Epithelial cell of proximal tubule (primary cell): ENCODE measurements around the gene TLR3. TPM values are rescaled to one million over a fixed set of nuclear protein-coding genes. Genes with fewer than 3 reads are reported as not detected.

Experiments used
- DNase-seq: peaks from one replicate; pipeline ENCODE4 v3.0.0-alpha.2; 2011; ENCODE audit warnings: low read depth
- H3K4me3 ChIP-seq: 2 replicates; pipeline ENCODE4 v1.5.1; 2011; ENCODE audit warnings: low read depth, mild to moderate bottlenecking, low read length
- total RNA-seq: library from RNA; depleted of rRNA; stranded (reverse); fragments of >200 nt; gene quantifications from 2 replicates; pipeline ENCODE4 v1.2.3, GENCODE V29; 2015
- TF ChIP-seq, protein P1 (sequence below): conservative IDR thresholded peaks from 2 replicates; pipeline ENCODE4 v1.5.1; 2012; ENCODE audit warnings: low read depth, mild to moderate bottlenecking, low read length

The TLR3 gene
- total RNA-seq, 1 donor from 2014 or later, result 4.7 TPM

DNA sequence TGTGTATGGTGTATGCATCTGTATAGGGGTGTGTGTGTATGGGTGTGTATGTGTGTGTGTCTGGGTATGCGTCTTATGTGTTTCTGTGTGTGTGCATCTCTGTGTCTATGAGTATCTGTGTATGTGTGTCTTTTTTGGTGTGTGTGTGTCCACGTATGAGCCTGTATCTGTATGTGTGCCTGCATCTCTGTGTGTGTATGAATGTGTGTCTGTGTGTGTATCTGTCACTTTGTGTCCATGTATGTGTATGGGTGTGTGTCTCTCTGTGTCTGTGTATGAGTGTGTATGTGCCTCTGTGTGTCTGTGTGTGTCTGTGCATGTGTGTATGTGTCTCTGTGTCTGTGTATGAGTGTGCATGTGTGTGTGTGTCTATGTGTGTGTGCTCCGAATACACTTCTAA lies 59.9 kb downstream of the TLR3 start:
- TF ChIP-seq, protein P1, sequence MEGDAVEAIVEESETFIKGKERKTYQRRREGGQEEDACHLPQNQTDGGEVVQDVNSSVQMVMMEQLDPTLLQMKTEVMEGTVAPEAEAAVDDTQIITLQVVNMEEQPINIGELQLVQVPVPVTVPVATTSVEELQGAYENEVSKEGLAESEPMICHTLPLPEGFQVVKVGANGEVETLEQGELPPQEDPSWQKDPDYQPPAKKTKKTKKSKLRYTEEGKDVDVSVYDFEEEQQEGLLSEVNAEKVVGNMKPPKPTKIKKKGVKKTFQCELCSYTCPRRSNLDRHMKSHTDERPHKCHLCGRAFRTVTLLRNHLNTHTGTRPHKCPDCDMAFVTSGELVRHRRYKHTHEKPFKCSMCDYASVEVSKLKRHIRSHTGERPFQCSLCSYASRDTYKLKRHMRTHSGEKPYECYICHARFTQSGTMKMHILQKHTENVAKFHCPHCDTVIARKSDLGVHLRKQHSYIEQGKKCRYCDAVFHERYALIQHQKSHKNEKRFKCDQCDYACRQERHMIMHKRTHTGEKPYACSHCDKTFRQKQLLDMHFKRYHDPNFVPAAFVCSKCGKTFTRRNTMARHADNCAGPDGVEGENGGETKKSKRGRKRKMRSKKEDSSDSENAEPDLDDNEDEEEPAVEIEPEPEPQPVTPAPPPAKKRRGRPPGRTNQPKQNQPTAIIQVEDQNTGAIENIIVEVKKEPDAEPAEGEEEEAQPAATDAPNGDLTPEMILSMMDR, result no peak
- H3K4me3 ChIP-seq, result no peak overlapping the region
- DNase-seq, result no peak

DNA sequence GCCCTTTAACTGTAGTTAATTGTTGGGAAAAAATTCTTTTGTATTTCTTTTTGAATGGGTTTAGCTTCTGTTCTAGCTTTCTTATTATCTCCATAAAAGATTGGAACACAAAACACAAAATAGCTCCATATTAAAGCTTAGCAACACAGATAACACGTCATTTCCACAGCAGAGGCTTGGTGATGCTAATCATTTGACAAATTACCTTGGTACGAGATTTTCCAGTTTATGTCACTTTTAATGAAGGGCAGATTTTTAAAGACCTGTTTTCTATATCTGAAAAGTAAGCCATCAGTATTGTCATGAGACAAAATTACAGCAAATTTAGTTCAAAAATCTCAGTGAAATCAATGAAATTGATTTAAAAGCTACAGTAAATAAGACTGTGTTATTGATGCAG lies 63.0 kb downstream of the TLR3 start:
- TF ChIP-seq, protein P1, result no peak
- H3K4me3 ChIP-seq, result no peak overlapping the region
- no peak for DNase-seq

DNA sequence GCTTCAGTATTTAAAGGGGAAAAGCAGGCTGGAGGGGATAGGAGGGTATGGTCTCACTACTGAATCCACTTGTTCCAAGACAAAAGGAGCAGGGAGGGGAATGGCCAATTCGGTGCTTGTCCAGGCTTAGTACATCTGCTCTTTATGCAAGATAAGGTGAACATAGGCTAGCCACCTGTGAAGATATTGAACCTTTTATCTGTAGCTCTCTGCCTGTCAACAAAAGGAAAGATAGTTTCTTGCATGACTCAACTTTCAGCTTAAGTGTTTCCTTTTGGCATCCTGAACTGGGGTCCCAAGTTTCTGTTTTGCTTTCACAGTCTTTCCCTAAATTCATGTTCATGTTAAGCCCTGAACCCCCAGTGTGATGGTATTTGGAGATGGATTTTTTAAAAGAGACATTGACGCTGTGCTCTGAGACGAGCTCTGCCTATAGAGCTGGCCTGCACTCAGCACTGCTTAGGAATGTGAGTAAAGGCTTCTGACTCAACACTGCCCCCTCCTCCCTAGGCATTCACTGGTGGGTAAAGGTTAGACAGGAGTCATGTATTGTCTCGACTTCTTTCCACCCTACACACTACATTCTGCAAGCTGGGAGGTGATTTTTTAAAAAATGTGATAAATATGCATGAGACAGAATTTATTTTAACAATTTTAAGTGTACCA lies 63.8 kb downstream of the TLR3 start:
- DNase-seq, result no peak
- TF ChIP-seq, protein P1, result peak; percentile 53
- H3K4me3 ChIP-seq, result peak overlapping the region; percentile 35

DNA sequence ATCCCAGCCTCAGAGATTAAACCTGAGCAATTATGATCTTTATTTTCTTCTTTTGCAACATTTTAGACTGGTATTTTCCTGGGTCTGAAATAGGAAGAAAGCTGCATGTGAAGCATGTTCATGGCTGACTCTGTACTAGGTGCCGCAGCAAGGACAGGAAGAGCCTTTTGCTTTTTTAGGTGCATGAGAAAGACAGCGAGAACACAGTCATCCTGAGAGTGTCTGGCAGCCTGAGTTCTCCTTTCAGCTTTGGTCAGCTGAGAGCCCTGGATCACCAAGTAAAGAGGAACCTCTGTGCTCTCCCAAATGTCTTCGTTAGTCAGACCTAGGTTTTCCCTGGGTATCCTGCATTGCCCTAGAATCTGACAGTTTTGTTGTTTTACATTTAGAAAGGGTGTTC lies 65.3 kb downstream of the TLR3 start:
- no peak for DNase-seq
- H3K4me3 ChIP-seq, result no peak overlapping the region
- TF ChIP-seq, protein P1, result no peak

DNA sequence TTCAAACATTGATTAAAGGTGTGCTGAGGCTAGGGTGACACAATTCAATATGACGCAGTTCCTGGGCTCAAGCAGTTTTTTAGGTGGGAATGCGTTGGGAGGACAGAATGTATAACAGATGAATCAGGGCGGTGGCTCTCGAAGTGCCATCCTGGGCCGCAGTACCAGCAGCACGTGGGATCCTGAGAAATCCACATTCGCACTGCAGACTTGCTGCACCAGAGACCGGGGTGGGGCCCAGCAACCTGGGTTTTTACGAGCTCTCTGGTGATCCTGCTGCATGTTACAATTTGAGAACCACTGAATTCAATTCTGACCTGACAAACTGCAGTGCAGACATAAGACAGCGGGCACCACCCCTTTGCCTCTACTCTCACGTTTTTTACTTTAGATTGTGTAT lies 65.9 kb downstream of the TLR3 start:
- no peak for DNase-seq
- H3K4me3 ChIP-seq, result no peak overlapping the region
- TF ChIP-seq, protein P1, result no peak

DNA sequence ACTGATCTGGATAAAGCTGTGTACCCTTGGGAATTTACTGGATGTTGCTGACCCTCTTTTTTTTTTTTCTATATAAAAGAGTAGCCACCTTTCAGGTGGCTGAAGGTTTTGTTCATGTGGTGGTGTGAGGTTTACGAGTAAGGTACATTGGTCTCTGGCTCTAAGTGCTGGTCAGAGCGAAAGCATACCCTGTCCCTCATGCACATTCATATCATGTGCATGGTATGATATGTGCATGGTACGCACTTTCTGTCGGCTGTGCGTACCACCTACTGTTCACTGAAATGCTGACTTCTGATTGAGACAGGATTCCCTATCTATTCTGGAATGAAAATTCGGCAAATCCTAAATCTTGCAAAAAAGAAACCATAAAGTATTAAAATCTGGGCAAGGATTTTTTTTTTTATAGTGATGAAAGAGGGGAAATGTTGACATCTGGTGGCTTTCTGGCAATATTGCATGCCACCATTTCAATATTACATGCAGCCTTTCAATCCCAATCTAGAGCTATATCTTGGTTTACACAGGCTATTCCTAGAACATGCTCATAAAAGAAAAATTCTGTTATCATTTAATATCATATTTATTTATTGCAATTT lies 68.3 kb downstream of the TLR3 start:
- DNase-seq, result no peak
- TF ChIP-seq, protein P1, result peak; percentile 77
- peak overlapping the region; percentile 50 for H3K4me3 ChIP-seq

Other genes starting within 250 kb of the TLR3 start
- gene FAM149A, start 35.5 kb downstream of the TLR3 start, total RNA-seq, result 23.1 and 25.1 TPM in 2 replicates
- 3.2 and 8.7 TPM in 2 replicates for gene CYP4V2, start 122.4 kb downstream of the TLR3 start, total RNA-seq
- gene KLKB1, start 158.4 kb downstream of the TLR3 start, total RNA-seq, result not detected in 2 replicates
- not detected in 2 replicates for gene F11, start 197.0 kb downstream of the TLR3 start, total RNA-seq